HG03354 (cell line): ENCODE results near the gene AP2A2.

Experiments used
- ATAC-seq: cut with Tn5 transposase; IDR thresholded peaks from one replicate; pipeline ENCODE4 v1.9.1; 2021; ENCODE audit warnings: mild to moderate bottlenecking; ENCODE audit not compliant: unreplicated experiment, poor library complexity, severe bottlenecking

Gene AP2A2

GRCh38 chr11:1049431-1049891 lies 123.8 kb downstream of the AP2A2 start:
- no peak for ATAC-seq

DNA sequence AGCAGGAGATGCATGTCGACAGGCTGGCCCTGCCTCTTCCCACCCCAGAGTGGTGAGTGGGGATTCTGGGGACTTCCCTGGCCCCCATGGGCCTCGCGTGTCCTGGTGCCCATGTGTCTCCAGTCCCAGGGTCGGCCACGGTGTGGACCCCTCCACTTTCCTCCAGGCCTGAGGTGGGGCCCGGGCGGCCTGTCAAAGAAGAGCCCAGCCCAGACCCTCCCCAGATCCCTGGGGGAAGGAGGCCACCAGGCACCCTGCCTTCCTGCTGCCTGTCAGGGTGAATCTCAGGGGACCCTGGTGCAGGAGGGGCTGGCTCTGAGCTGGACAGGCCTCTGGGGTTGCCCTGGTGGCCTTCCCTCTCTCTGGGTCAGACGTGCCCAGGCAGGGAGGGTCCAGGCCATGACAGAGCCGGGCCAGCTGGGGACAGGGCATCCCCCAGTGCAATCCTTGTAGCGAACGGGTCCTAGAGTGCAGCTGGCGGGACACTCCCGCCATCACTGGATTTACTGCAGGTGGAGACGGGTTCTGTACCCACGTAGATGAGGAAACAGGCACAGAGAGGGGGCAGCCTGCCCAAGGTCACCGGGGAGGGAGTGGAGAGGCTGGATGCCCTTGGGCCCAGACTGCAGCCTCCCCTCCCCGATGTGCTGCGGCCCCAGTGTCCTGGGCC lies 124.4 kb downstream of the AP2A2 start:
- ATAC-seq, result no peak

- peak; percentile 56 for ATAC-seq
Observed at GRCh38 chr11:1050581-1051355, 125.1 kb downstream of the AP2A2 start.

DNA sequence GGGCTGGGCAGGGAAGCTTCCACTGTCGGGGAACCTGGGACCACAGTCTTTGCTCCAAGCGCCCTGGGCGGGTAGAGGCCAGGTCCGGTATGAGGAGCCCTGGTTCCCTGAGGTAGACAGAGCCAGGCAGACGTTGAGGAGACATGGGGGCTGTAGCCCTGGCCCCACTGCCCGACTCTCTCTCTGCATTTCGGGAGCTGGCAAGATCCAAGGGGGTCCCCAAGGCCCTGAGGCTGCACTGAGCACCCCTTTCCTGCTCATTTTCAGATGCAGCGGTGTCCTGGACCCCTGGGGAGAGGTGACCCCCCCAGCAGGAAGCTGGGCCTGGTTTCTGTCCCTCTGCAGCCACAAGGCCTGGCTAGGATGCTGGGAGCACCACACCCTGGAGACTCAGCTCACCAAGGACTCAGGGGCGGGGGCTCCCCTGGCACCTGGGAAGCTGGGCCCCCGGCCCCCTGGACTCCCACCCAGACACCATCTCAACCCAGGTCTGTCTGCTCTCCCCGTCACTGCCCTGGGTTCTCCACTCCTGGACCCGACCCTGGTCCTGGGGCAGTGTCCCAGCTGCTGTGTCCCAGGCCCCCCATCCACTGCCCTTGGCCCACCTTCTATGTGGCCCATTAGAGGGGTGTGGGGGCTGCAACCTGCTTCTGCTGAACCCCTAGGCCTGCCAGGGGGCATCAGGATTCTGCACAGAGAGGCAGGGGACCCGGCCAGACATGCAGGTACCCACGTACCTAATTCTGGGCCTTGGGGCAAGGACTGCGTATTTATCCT lies 125.9 kb downstream of the AP2A2 start:
- no peak for ATAC-seq

- no peak for ATAC-seq
Observed at GRCh38 chr11:1052133-1053011, 126.7 kb downstream of the AP2A2 start.

- no peak for ATAC-seq
Observed at GRCh38 chr11:1053121-1053901, 127.6 kb downstream of the AP2A2 start.

GRCh38 chr11:1054143-1055108 lies 128.8 kb downstream of the AP2A2 start:
- ATAC-seq, result no peak

- no peak for ATAC-seq
Observed at GRCh38 chr11:1055109-1055703, 129.5 kb downstream of the AP2A2 start.

GRCh38 chr11:1055990-1056771 lies 130.5 kb downstream of the AP2A2 start:
- ATAC-seq, result no peak

- no peak for ATAC-seq
Observed at GRCh38 chr11:1057806-1058205, 132.1 kb downstream of the AP2A2 start.

DNA sequence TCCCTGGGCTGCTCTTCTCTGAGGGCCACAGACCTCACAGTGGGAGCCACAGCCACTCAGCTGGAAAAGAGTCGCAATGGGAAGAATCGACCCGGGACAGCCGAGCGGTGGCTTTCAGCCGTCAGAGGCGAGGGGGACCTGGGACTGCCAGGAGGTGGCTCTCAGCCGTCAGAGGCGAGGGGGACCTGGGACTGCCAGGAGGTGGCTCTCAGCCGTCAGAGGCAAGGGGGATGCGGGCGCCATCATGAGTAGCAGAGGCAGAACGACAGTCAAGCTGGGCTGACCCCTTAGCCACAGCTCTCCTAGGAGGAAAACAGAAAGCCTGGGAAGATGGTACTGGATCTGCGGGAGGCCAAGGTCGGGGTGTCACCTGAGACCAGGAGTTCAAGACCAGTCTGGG lies 134.1 kb downstream of the AP2A2 start:
- ATAC-seq, result no peak

DNA sequence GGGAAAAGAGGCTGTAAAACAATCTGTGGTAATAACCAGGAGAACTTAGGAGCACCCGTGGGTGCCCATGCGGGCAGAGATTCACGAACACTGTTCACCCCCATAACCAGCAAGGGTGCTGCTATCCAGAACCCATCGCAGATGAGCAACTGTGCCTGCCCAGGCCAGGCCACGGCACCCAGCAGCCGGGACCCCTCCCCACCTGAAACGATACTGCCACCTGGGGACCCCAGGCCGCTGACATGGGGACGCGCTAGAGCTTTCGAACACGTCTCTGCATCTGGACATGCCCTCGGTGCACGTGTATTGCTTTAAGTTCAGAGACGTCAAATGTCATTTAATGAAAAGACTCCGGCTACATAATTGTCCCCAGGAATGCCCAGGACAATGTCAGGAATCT lies 134.7 kb downstream of the AP2A2 start:
- no peak for ATAC-seq

- no peak for ATAC-seq
Observed at GRCh38 chr11:1060852-1061616, 135.4 kb downstream of the AP2A2 start.
